Fibroblast of mammary gland (primary cell): ENCODE measurements around the gene KCNK2.
A peak's percentile ranks its signal among the peaks of the same experiment; 100 is the strongest.

Experiments
- DNase-seq: peaks from one replicate; pipeline ENCODE4 v3.0.0-alpha.2; 2010; ENCODE audit warnings: low read depth
- H3K4me3 ChIP-seq: 2 replicates; pipeline ENCODE4 v1.5.1; 2011; ENCODE audit warnings: low read depth, mild to moderate bottlenecking, low read length, moderate library complexity; ENCODE audit not compliant: control insufficient read depth
- TF ChIP-seq, protein P1 (sequence below): conservative IDR thresholded peaks from 2 replicates; pipeline ENCODE4 v1.5.1; 2011; ENCODE audit warnings: low read depth, low read length, inconsistent platforms; ENCODE audit not compliant: control insufficient read depth, insufficient read depth

Gene KCNK2

DNA sequence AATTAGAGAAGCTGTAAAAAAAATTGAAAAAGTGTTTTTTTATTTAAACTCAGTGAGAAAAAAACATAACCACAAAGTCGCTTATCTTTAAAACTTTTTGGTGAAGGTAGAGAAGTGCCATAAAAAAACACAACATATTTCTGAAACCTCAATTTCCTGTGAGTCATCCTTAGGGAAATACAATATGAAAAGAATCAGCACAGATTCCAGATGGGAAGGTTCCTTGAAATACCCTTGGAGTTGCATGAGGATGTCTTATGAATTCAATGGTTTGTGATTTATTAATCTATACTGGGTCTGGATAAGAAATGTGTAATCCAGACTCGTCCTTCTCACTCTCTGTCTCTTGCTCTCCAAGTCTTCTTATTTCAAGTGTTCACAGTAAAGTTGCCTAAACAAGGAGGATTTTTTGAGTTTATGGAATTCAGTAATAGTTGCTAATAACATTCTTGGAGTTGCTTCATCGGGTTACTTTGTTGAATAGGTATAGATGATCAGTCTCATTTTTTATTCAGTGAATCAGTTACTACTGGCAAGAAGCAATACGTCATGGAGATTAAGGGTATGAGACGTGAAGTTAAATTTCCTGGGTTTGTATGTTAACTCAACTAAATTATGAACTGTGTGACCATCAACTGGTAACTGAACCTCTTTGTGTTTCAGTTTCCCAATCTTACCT, 191.4 kb downstream of the KCNK2 start:
- no peak overlapping the region for H3K4me3 ChIP-seq
- TF ChIP-seq, protein P1, sequence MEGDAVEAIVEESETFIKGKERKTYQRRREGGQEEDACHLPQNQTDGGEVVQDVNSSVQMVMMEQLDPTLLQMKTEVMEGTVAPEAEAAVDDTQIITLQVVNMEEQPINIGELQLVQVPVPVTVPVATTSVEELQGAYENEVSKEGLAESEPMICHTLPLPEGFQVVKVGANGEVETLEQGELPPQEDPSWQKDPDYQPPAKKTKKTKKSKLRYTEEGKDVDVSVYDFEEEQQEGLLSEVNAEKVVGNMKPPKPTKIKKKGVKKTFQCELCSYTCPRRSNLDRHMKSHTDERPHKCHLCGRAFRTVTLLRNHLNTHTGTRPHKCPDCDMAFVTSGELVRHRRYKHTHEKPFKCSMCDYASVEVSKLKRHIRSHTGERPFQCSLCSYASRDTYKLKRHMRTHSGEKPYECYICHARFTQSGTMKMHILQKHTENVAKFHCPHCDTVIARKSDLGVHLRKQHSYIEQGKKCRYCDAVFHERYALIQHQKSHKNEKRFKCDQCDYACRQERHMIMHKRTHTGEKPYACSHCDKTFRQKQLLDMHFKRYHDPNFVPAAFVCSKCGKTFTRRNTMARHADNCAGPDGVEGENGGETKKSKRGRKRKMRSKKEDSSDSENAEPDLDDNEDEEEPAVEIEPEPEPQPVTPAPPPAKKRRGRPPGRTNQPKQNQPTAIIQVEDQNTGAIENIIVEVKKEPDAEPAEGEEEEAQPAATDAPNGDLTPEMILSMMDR, result no peak
- DNase-seq, result peak; percentile 89

DNA sequence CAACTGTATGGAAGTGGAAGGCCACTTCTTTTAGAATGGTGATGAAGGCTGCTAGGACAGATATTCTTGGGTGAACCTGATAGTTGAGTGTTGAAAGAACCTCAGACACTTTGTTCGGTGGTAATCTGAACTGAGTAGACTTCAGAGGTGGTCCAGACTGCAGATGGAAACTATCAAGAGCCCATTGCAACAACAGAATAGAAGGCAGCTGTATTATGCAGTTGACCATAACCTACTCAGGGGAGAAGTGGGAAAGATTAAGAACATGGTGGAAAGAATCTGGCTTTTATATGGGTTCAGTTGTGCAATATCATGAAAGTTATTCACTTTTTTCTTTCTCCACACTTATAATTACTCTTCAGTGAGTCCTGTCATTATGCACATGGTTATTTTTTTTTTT, 194.0 kb downstream of the KCNK2 start:
- DNase-seq, result peak; percentile 16
- TF ChIP-seq, protein P1, result no peak

DNA sequence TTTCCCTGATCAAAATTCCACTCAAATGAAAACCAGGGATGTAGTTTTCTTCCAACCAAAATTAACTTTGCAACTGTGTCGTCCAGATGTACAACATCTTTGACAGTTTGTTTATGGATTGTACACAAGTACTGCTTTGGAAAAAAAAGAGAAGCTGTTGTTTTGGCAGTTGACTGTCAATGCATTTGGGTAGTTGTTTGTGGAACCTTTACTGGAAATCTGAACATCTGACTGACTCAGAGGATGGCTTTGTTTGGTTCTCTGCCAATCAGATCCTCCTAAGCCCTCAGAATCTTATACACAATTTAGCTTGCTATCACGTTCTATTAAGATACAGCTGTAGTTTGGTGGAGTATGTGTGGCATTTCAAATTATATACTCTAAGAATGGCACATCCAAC, 195.0 kb downstream of the KCNK2 start:
- H3K4me3 ChIP-seq, result no peak overlapping the region
- peak; percentile 78 for DNase-seq
- TF ChIP-seq, protein P1, result no peak

More for the DNA sequence above, 194.0 kb downstream of the KCNK2 start:
- H3K4me3 ChIP-seq, result no peak overlapping the region

DNA sequence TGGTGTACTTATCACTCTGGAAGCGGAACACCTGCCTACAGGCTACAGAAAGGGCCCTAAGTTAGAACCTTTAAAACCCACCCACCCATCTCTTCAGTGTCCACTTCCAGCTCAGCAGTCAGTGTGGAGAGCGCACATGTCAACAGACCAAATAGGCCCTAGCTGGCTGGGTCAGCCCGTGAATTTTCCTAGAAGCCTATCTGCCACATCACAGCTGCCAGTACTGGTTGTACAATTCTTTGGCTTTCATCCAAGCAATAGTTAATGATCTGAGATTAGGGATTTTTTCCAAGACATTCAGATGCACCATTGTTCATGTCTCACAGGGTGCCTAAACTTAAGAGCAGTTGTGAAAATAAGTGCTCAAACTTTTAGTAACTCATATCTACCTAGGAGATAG, 197.1 kb downstream of the KCNK2 start:
- TF ChIP-seq, protein P1, result no peak
- H3K4me3 ChIP-seq, result no peak overlapping the region
- DNase-seq, result no peak

DNA sequence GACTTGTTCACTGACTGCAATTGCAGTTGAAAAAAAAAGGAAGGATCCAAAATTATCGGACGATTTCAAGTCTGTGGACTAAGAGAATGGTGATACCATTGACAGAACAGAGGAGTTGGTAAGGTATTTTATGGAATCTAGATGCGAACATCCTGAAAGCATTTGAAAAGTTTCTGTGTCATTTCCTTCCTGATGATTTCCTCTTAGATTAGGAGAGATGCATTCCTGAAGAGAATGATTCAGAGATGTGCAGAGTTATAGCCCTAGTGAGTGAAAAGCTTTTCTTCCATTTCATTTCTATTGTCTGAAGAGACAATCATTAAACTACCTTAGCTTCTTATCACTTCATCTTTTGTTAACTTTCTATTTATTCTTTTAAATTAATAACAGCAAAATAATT, 200.0 kb downstream of the KCNK2 start:
- no peak for DNase-seq

DNA sequence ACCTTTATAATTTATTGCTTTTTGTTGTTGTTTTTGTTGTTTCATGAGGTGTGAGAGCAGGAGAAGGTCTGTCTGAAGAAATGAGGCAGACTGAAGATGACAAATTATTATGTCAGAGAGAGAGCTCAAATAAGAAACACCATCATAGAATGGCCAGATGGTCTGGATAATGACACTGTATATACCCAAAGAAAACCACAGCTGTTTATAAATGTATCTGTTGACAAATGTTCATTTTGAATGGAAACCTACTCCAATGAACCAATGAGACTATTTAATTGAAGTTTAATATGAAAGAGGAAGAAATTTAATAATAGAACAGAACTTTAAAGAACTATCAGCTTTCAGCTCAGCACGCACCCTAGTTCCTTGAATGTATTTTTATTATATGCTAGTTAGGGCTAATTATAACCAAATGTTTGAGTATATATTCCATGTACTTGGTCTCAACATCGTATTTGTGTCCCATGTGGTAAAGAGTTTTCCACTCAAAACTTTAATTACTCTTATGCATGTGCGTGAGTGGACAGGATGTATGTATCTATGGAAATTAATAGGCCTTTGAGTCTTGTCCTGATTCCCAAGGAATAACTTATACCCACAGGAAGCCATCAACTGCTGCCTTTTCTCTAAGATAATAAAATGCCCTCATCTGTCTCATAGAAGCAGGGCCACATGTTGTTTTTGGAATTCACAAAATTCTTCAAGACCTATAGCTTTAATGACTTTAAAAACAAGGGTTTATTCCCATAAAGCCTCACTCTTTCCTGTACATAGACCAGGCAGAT, 202.7 kb downstream of the KCNK2 start:
- H3K4me3 ChIP-seq, result no peak overlapping the region
- TF ChIP-seq, protein P1, result no peak
- peak; percentile 31 for DNase-seq

More for the DNA sequence above, 200.0 kb downstream of the KCNK2 start:
- no peak overlapping the region for H3K4me3 ChIP-seq
- TF ChIP-seq, protein P1, result no peak
